HEK293T (cell line): ENCODE data around the gene GTF2IRD1.
"Not testable (repeated sequence)": the region's sequence is repeated elsewhere in the genome, so short reads cannot be mapped to it uniquely, and the experiment has no call there.

Experiments
- ARNT ChIP-seq: fragments of 450-650 bp; IDR thresholded peaks from 2 replicates; pipeline ENCODE4 v1.6.1; 2017; ENCODE audit warnings: mild to moderate bottlenecking
- BHLHE40 ChIP-seq: fragments of 450-650 bp; IDR thresholded peaks from 2 replicates; pipeline ENCODE4 v1.6.1; 2016; ENCODE audit warnings: mild to moderate bottlenecking, moderate library complexity, borderline replicate concordance
- CTBP1 ChIP-seq: fragments of 450-650 bp; IDR thresholded peaks from 2 replicates; pipeline ENCODE4 v1.6.1; 2016; ENCODE audit warnings: borderline replicate concordance
- ELF4 ChIP-seq: fragments of 450-650 bp; IDR thresholded peaks from 2 replicates; pipeline ENCODE4 v1.6.1; 2017; ENCODE audit warnings: antibody characterized with exemption
- FOXA1 ChIP-seq: fragments of 450-650 bp; IDR thresholded peaks from 2 replicates; pipeline ENCODE4 v1.6.1; 2016; ENCODE audit warnings: mild to moderate bottlenecking
- FOXK2 ChIP-seq: fragments of 450-650 bp; IDR thresholded peaks from 2 replicates; pipeline ENCODE4 v1.6.1; 2016; ENCODE audit warnings: mild to moderate bottlenecking
- FOXM1 ChIP-seq: fragments of 450-650 bp; IDR thresholded peaks from 2 replicates; pipeline ENCODE4 v1.6.1; 2017; ENCODE audit warnings: mild to moderate bottlenecking, borderline replicate concordance
- HDGF ChIP-seq: fragments of 450-650 bp; IDR thresholded peaks from 2 replicates; pipeline ENCODE4 v1.6.1; 2017; ENCODE audit warnings: antibody characterized with exemption, borderline replicate concordance
- NFRKB ChIP-seq: fragments of 450-650 bp; IDR thresholded peaks from 2 replicates; pipeline ENCODE4 v1.6.1; 2016; ENCODE audit warnings: mild to moderate bottlenecking, moderate library complexity
- PKNOX1 ChIP-seq: fragments of 450-650 bp; IDR thresholded peaks from 2 replicates; pipeline ENCODE4 v1.6.1; 2016
- SP1 ChIP-seq: fragments of 450-650 bp; IDR thresholded peaks from 2 replicates; pipeline ENCODE4 v1.6.1; 2017
- SUZ12 ChIP-seq: fragments of 450-650 bp; IDR thresholded peaks from 2 replicates; pipeline ENCODE4 v1.6.1; 2016; ENCODE audit warnings: mild to moderate bottlenecking
- TARDBP ChIP-seq: fragments of 450-650 bp; IDR thresholded peaks from 2 replicates; pipeline ENCODE4 v1.6.1; 2016

DNA sequence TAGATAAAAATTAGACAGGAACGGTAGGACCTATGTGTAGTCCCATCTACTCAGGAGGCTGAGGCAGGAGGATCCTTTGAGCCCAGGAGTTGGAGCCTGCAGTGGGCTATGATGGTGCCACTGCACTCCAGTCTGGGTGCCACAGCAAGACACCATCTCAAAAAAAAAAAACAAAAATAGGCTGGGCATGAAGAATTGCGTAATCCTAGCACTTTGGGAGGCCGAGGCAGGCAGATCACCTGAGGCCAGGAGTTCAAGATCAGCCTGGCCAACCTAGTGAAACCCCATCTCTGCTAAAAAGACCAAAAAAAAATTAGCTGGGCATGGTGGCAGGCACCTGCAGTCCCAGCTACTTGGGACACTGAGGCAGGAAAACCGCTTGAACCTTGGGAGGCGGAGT is 88.2 kb downstream of the GTF2IRD1 start:
- TF ChIP-seq TARDBP, ELF4, SP1, PKNOX1, BHLHE40, FOXM1, FOXK2, ARNT, HDGF, SUZ12, NFRKB, FOXA1, CTBP1: not testable (repeated sequence)
